GM19238 (cell line): ENCODE results near the gene PHLDA1.

Source experiments
- DNase-seq: peaks from one replicate; pipeline ENCODE4 v3.0.0; 2011; ENCODE audit warnings: low spot score; ENCODE audit not compliant: insufficient read length

PHLDA1 gene

GRCh38 chr12:76031414-76032042 is at the start of gene PHLDA1:
Gene PHLDA1, minus strand, starts transcription at chr12:76031776.
- DNase-seq, result peak; percentile 81

- no peak for DNase-seq
Measured at GRCh38 chr12:76080729-76081415, 49.3 kb upstream of the PHLDA1 start.

- no peak for DNase-seq
Measured at GRCh38 chr12:76080017-76080728, 48.6 kb upstream of the PHLDA1 start.

GRCh38 chr12:76078748-76079147 is 47.2 kb upstream of the PHLDA1 start:
- DNase-seq, result no peak

GRCh38 chr12:76075448-76075847 is 43.9 kb upstream of the PHLDA1 start:
- DNase-seq, result no peak

GRCh38 chr12:76074701-76075336 is 43.2 kb upstream of the PHLDA1 start:
- no peak for DNase-seq

GRCh38 chr12:76073561-76073960 is 42.0 kb upstream of the PHLDA1 start:
- DNase-seq, result no peak

GRCh38 chr12:76072568-76072967 is 41.0 kb upstream of the PHLDA1 start:
- no peak for DNase-seq

GRCh38 chr12:76069339-76069738 is 37.8 kb upstream of the PHLDA1 start:
- no peak for DNase-seq

- DNase-seq, result no peak
Measured at GRCh38 chr12:76065917-76066316, 34.3 kb upstream of the PHLDA1 start.

GRCh38 chr12:76064904-76065303 is 33.3 kb upstream of the PHLDA1 start:
- no peak for DNase-seq

GRCh38 chr12:76060111-76060510 is 28.5 kb upstream of the PHLDA1 start:
- no peak for DNase-seq

GRCh38 chr12:76057326-76057725 is 25.8 kb upstream of the PHLDA1 start:
- DNase-seq, result no peak

GRCh38 chr12:76055393-76055792 is 23.8 kb upstream of the PHLDA1 start:
- DNase-seq, result no peak

- no peak for DNase-seq
Measured at GRCh38 chr12:76049575-76050251, 18.1 kb upstream of the PHLDA1 start.

GRCh38 chr12:76047742-76048141 is 16.2 kb upstream of the PHLDA1 start:
- DNase-seq, result no peak

GRCh38 chr12:76047060-76047459 is 15.5 kb upstream of the PHLDA1 start:
- DNase-seq, result no peak

- no peak for DNase-seq
Measured at GRCh38 chr12:76043377-76043776, 11.8 kb upstream of the PHLDA1 start.

- no peak for DNase-seq
Measured at GRCh38 chr12:76042147-76042546, 10.6 kb upstream of the PHLDA1 start.

GRCh38 chr12:76041406-76041805 is 9.8 kb upstream of the PHLDA1 start:
- no peak for DNase-seq

GRCh38 chr12:76040461-76040860 is 8.9 kb upstream of the PHLDA1 start:
- no peak for DNase-seq

- DNase-seq, result no peak
Measured at GRCh38 chr12:76038176-76038575, 6.6 kb upstream of the PHLDA1 start.
